Measurements from ENCODE around the gene SIMC1.

DNA sequence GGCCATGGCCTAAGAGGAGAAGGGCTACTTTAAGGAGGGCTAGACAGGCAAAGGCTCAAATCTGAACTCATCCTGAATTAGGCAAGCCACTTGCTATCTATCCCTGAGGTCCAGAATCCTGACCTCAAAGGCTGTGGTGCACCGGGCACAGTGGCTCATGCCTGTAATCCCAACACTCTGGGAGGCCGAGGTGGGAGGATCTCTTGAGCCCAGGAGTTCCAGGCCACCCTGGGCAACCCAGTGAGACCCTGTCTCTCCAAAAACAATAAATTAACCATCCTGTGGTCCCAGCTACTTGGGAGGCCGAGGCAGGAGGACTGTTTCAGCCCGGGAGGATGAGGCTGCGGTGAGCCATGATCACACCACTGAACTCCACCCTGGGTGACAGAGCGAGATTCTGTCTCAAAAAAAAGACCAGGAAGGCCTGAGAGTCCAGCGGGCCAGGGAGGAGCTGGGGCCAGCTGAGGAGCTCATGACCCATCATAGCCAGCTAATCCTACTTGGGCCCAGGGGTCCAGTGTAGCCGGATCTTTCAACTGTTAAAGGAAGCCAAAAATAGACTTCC is 146.2 kb downstream of the SIMC1 start:
- TF ChIP-seq CEBPB (IDR thresholded peaks at IDR 0.05; ENCODE audit: low read depth, low read length): no peak
- TF ChIP-seq, protein P1, sequence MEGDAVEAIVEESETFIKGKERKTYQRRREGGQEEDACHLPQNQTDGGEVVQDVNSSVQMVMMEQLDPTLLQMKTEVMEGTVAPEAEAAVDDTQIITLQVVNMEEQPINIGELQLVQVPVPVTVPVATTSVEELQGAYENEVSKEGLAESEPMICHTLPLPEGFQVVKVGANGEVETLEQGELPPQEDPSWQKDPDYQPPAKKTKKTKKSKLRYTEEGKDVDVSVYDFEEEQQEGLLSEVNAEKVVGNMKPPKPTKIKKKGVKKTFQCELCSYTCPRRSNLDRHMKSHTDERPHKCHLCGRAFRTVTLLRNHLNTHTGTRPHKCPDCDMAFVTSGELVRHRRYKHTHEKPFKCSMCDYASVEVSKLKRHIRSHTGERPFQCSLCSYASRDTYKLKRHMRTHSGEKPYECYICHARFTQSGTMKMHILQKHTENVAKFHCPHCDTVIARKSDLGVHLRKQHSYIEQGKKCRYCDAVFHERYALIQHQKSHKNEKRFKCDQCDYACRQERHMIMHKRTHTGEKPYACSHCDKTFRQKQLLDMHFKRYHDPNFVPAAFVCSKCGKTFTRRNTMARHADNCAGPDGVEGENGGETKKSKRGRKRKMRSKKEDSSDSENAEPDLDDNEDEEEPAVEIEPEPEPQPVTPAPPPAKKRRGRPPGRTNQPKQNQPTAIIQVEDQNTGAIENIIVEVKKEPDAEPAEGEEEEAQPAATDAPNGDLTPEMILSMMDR (conservative IDR thresholded peaks at IDR 0.05; ENCODE audit: low read depth, low read length): no peak
- TF ChIP-seq POLR2A (IDR thresholded peaks at IDR 0.05; ENCODE audit: low read depth, low read length): no peak
- no peak for TF ChIP-seq RAD21 (IDR thresholded peaks at IDR 0.05; ENCODE audit: low read length)
- no peak for TF ChIP-seq SMC3 (IDR thresholded peaks at IDR 0.05; ENCODE audit: low read depth, low read length)
- TF ChIP-seq, protein P2, sequence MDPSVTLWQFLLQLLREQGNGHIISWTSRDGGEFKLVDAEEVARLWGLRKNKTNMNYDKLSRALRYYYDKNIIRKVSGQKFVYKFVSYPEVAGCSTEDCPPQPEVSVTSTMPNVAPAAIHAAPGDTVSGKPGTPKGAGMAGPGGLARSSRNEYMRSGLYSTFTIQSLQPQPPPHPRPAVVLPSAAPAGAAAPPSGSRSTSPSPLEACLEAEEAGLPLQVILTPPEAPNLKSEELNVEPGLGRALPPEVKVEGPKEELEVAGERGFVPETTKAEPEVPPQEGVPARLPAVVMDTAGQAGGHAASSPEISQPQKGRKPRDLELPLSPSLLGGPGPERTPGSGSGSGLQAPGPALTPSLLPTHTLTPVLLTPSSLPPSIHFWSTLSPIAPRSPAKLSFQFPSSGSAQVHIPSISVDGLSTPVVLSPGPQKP (IDR thresholded peaks at IDR 0.05; ENCODE audit: borderline replicate concordance, low read depth, low read length): no peak
- TF ChIP-seq MAFK (IDR thresholded peaks at IDR 0.05; ENCODE audit: low read depth, low read length): no peak

Measured in IMR-90 (cell line).